AG04449 (cell line): ENCODE results near the gene CIBAR2.

Experiments used
- CTCF ChIA-PET: fragments of 350-600 bp; formaldehyde crosslinking; extraction: SDS; loops from one replicate; lab custom pipeline; 2021; ENCODE audit warnings: antibody characterized with exemption; lab: Yijun Ruan, JAX
- POLR2A ChIA-PET: fragments of 400-600, 350-600 bp; formaldehyde crosslinking; extraction: SDS; loops from one replicate; lab custom pipeline; 2020; ENCODE audit warnings: antibody characterized with exemption, inconsistent platforms; lab: Yijun Ruan, JAX
- DNase-seq: peaks from one replicate; pipeline ENCODE4 v3.0.0-alpha.2; 2010; ENCODE audit warnings: low read depth, low spot score
- H3K4me3 ChIP-seq: 2 replicates; pipeline ENCODE4 v1.5.1; 2011; ENCODE audit warnings: low read depth, mild to moderate bottlenecking, control low read depth, low read length
- TF ChIP-seq, protein P1 (sequence below): IDR thresholded peaks from one replicate; pipeline ENCODE4 v1.5.1; 2011; ENCODE audit warnings: mild to moderate bottlenecking, moderate library complexity, low read length, control low read depth, inconsistent platforms; ENCODE audit not compliant: insufficient read depth; ENCODE audit errors: missing control alignments

The CIBAR2 gene

DNA sequence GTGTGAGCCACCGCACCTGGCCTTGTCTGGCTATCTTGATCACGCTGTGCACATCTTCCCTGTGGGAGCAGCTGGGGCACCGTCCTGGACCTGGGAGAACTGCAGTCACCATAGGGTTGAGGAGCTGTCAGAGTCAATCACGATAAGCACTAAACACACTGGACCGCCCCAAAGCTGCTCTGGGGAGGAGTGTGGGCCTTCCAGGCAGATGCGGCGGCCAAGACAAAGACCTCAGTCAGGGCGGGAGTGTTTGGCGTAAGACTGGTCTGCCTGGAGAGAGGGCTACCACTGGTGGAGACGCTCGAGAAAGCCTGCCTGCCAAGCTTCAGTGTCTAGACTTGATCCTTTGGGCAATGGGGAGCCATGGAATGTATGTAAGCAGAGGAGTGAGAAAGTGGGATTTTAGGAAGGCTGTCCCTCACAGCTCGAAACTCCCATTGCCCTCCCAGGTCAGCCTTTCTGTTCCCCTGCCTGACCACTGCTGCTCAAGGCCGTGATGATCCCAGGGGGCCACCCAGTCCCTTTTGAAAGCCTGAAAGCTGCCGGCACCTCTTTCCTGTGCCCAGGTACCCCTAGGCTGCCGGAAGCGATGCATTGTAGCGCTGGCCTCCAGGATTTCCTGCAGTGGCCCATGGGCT is 29.3 kb upstream of the CIBAR2 start:
- H3K4me3 ChIP-seq = no peak overlapping the region
- POLR2A ChIA-PET = no interaction called here
- CTCF ChIA-PET = interaction anchor here (1.3 to 2.6 kb wide), 2 partner anchors 8 to 104 kb away, joined by 3 to 8 read pairs; no protein-coding TSS in a partner anchor
- TF ChIP-seq, protein P1, sequence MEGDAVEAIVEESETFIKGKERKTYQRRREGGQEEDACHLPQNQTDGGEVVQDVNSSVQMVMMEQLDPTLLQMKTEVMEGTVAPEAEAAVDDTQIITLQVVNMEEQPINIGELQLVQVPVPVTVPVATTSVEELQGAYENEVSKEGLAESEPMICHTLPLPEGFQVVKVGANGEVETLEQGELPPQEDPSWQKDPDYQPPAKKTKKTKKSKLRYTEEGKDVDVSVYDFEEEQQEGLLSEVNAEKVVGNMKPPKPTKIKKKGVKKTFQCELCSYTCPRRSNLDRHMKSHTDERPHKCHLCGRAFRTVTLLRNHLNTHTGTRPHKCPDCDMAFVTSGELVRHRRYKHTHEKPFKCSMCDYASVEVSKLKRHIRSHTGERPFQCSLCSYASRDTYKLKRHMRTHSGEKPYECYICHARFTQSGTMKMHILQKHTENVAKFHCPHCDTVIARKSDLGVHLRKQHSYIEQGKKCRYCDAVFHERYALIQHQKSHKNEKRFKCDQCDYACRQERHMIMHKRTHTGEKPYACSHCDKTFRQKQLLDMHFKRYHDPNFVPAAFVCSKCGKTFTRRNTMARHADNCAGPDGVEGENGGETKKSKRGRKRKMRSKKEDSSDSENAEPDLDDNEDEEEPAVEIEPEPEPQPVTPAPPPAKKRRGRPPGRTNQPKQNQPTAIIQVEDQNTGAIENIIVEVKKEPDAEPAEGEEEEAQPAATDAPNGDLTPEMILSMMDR = no peak
- DNase-seq = no peak

DNA sequence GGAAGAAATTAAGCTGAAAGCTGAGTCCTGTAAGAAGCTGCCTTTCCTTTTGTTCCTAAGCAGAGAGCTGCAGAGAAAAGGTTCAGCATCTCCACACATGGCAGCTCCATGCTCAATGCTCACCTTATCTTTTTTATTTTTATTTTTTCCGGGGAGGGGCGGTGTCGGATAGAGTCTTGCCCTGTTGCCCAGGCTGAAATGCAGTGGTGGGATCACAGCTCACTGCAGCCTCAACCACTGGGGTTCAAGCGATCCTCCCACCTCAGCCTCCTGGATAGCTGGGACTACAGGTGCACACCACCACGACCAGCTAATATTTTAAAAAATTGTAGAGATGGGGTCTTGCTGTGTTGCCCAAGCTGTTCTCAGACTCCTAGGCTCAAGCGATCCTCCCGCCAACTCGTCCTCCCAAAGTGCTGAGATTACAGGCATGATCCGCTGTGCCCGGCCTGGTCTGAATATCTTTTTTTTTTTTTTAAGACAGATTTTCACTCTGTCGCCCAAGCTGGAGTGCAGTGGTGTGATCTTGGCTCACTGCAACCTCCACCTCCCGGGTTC is 28.3 kb upstream of the CIBAR2 start:
- POLR2A ChIA-PET = interaction anchor here (0.7 kb wide), 1 partner anchor 9 kb away, joined by 3 read pairs; no protein-coding TSS in a partner anchor
- no peak for DNase-seq
- H3K4me3 ChIP-seq = no peak overlapping the region
- TF ChIP-seq, protein P1 = no peak
- CTCF ChIA-PET = interaction anchor here (1.3 to 2.6 kb wide), 3 partner anchors 9 to 105 kb away, joined by 3 to 8 read pairs (median 6); no protein-coding TSS in a partner anchor

DNA sequence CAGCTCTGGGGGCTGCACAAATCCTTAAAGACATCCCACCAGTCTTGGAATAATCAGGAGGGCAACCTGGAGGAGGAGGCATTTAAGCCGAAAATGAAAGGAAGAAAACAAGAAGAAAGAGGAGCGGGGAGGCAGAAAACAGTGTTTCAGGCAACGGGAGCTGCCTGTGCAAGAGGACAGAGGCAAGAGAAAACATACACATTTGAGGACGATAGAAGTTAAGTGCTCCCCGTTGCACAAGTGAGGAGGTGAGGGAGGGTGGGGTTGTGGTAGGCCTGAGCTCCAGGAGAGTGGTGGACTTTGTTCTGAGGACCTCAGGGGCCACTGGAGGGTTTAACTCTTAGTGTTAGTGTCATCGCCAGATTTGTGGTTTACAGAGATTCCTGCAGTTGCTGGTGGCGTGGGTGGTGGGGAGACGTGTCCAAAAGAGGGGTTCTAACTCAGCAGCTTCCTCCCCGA is 27.6 kb upstream of the CIBAR2 start:
- CTCF ChIA-PET = interaction anchor here (1.3 to 2.6 kb wide), 3 partner anchors 10 to 105 kb away, joined by 3 to 8 read pairs (median 6); no protein-coding TSS in a partner anchor
- TF ChIP-seq, protein P1 = no peak
- POLR2A ChIA-PET = no interaction called here
- DNase-seq = no peak
- no peak overlapping the region for H3K4me3 ChIP-seq

DNA sequence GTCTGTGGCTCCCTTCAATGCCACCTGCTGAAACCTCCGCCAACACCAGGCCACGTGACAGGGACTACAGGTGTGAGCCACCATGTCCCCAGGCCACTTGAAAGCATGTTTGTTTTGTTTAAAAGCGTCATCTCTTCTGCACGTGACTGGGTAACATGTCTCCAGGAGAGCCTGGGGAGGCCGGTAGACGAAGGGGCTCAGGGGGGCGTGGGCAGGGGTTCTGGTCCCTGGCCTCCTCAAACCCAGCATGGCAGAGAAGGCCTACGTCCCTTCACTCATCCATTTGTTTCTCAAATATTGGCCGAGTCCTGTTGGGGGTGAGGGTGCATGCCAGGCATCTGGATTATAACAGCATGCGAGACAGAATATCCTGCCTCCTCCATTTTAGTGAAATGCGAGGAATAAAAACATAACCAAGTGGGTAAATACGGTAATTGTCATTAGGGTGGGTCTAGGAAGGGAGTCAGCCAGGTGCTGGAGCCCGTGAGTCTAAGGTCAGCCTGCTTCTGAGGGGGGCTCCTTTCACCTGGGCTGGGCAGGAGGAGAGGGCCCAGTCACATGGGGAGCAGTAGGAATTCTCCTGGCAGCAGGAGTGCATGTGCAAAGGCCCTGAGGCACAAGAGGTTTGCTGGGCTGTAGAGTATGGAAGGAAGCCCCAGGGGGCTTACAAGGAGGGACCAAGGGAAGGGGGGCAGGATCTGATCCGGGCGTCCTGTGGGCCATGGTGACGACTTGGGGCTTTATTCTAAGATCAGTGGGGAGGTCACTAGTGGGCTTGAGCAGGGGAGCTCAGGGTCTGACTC is 26.8 kb upstream of the CIBAR2 start:
- ChIA-PET POLR2A (no interaction called here), CTCF (interaction anchor here (1.3 to 2.6 kb wide), 2 partner anchors 11 to 24 kb away, joined by 6 to 8 read pairs; no protein-coding TSS in a partner anchor)
- DNase-seq = no peak
- TF ChIP-seq, protein P1 = no peak
- H3K4me3 ChIP-seq = no peak overlapping the region

DNA sequence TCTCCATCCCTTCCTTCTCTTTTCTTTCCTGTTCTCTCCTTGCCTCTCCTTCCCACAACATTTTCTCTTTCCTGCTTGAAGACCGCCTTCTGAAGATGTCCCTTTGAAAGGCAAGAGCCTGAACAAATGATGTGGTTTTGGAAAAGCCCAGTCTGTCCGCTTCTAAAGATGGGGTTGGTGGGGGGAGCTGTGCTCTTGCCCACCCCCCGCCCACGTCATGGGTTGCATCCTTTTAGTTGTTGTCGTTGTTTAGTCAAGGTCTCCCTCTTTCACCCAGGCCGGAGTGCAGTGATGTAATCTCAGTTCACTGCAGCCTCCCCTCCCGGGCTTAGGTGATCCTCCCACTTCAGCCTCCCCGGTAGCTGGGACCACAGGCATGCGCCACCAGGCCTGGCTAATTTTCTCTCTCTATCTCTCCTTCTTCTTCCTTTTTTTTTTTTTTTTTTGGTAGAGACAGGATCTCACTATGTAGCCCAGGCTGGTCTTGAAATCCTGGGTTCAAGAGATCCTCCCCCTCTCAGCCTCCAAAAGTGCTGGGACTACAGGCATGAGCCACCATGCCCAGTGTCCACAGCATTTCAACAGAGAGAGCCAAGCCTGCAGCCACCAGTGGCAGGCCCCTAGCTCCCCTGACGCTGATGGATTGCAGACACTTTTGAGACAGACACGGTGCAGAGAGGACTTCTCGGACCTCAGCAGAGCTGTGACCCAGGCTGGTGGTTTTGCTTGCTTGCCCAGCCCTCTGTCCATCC is 26.0 kb upstream of the CIBAR2 start:
- ChIA-PET CTCF (no interaction called here), POLR2A (no interaction called here)
- no peak overlapping the region for H3K4me3 ChIP-seq
- DNase-seq = no peak
- TF ChIP-seq, protein P1 = no peak
